22Rv1 (cell line): ENCODE results near the gene SLC13A3.

Experiments used
- ZFX ChIP-seq: fragments of 450-650 bp; IDR thresholded peaks from 2 replicates; pipeline ENCODE4 v1.6.1; 2017; ENCODE audit warnings: antibody characterized with exemption, borderline replicate concordance
- TF ChIP-seq, protein P1 (sequence below): fragments of 450-650 bp; IDR thresholded peaks from 2 replicates; pipeline ENCODE4 v1.5.1; 2017; ENCODE audit warnings: mild to moderate bottlenecking

DNA sequence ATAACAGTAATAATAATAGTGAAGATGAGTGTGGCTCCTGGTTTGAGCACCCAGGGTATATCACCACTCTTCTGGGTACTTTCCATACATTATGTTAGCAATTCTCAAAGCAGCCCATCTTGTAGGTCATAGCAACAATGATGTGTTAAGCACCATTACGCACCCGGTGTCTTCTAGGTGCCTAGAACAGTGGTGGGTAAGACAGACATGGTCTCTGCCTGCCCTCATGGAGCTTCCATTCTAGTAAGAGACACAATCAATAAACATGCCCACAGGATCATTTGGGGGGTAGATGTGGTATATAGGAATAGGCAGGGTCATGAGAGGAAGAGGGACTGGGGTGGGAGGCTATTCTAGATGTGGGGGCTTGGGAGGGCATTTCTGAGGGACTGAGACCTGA is 79.8 kb downstream of the SLC13A3 start:
- TF ChIP-seq, protein P1, sequence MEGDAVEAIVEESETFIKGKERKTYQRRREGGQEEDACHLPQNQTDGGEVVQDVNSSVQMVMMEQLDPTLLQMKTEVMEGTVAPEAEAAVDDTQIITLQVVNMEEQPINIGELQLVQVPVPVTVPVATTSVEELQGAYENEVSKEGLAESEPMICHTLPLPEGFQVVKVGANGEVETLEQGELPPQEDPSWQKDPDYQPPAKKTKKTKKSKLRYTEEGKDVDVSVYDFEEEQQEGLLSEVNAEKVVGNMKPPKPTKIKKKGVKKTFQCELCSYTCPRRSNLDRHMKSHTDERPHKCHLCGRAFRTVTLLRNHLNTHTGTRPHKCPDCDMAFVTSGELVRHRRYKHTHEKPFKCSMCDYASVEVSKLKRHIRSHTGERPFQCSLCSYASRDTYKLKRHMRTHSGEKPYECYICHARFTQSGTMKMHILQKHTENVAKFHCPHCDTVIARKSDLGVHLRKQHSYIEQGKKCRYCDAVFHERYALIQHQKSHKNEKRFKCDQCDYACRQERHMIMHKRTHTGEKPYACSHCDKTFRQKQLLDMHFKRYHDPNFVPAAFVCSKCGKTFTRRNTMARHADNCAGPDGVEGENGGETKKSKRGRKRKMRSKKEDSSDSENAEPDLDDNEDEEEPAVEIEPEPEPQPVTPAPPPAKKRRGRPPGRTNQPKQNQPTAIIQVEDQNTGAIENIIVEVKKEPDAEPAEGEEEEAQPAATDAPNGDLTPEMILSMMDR: no peak
- TF ChIP-seq ZFX: no peak
